NCI-H748 (cell line): ENCODE results near the gene EIF5.

ENCODE experiments used
- DNase-seq: peaks from one replicate; lab custom pipeline; 2025; ENCODE audit not compliant: unreplicated experiment; lab: John Stamatoyannopoulos, UW

EIF5 gene

DNA sequence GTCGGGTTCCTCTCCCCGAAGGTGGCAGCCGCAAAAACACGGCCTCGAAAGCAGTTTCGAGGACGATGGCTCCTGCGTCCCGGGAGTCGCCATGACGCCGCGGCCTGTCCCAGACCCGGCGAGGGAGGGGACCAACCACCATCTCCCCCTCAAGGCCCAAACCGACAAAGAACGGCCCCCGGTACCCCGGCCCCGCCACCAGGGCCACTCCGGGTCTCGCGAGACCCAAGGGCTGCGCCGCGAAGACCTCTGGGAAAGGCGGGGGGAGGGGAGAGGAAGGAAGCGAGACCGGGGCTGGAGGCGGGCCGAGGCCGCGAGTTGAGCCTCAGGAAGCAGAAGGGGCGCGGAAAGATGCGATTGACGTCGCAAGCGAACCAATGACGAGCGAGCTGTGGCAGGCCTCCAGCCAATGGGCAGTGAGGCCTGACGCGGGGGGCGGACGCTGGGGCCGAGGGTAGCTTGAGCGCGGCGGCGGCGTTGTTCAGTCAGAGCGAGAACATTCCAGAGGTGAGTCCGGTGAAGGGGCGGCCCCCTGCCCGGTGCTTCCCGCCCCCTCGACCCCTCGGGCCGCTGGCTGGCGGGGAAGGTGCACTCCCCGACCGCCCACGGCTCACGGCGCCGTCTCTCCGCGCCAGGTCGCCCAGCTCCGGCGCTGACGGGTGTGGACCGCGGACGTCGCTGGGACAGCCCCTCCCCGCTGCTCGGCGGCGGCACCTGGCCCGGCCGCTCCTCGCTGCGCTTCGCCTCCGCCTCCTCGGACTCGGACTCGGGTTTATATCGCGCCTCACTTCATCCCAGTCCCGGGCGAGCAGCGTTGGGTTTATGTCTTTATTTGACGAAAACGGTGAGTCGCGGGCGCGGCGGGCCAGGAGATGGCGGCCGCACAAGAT lies at the start of gene EIF5:
TSS of gene EIF5 (plus strand) at position 484 of the 890 bp plus-strand sequence. CDS start 1,624 bp downstream, outside the sequence.
- peak; percentile 99 for DNase-seq

GRCh38 chr14:103284574-103285467 lies 49.2 kb upstream of the EIF5 start:
- no peak for DNase-seq

DNA sequence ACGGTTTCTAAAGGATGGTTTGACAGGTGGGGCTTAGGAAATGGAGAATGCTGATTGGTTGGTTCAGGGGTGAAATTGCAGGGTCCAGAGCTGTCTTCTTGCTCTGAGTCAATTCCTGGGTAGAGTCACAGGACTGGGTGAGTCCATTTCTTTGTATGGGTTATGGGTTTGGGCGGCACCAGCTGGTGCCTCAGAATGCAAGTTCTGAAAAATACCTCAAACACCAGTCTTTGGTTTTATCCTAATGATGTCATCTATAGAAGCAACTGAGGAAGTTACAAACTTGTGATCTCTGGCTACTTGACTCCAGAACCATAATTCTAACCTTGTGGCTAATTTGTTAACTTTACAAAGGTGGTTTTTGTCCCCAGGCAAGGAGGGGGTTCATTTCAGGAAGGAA lies 47.6 kb upstream of the EIF5 start:
- no peak for DNase-seq

GRCh38 chr14:103286968-103287850 lies 46.8 kb upstream of the EIF5 start:
- DNase-seq, result no peak

DNA sequence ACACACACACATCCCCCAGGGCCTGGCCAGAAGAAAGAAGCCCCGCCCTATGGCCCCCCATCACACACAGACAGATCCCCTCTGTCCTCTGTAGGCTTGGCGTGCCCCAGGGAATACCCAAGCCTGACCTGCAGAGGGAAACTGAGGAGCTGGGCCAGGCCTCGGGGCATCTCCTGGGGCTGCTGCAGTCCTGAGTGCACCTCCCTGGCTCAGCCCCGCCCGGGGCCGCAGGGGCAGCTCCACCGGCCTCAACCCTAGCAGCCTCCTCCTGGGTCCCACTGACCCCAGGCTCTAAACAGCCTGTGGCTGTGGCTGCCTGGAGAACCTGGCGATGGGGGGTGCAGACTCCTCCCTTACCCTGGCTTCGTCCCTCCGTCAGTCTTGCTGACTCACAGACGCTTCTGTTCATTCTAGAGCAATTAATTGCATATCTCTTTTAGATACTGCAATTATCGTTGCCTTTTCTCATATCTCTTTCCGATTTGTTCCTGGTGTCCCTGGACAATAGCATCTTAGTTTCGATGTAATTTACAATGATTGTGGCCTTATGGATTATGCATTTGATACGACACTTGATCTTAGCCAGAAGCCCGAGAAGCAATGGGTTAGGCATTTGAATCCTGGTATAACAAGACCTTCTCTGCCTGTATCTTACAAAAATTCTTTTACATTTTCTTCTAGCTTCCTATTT lies 45.8 kb upstream of the EIF5 start:
- DNase-seq, result no peak

DNA sequence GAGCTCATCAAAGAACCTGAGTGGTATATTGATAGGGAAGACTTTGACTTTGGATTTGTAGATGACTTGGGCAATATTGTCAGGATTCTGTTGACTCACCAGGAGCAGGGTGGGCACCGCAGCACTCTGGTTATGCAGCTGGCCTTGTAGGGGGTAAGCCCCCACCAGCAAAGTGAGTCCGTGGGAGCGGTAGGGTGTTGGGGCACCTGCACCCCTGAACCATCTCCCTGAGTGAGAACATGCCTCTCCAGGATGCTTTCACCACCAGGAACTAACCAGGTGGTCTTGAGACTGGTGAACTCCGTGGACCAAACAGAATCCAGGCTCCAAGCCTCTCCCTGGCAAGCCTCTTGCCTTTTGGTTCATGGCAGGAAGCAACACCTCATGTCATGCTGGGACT lies 44.0 kb upstream of the EIF5 start:
- DNase-seq, result no peak

- DNase-seq, result no peak
These were observed 43.5 kb upstream of the EIF5 start for GRCh38 chr14:103290494-103290893.

GRCh38 chr14:103290961-103291360 lies 43.1 kb upstream of the EIF5 start:
- no peak for DNase-seq

DNA sequence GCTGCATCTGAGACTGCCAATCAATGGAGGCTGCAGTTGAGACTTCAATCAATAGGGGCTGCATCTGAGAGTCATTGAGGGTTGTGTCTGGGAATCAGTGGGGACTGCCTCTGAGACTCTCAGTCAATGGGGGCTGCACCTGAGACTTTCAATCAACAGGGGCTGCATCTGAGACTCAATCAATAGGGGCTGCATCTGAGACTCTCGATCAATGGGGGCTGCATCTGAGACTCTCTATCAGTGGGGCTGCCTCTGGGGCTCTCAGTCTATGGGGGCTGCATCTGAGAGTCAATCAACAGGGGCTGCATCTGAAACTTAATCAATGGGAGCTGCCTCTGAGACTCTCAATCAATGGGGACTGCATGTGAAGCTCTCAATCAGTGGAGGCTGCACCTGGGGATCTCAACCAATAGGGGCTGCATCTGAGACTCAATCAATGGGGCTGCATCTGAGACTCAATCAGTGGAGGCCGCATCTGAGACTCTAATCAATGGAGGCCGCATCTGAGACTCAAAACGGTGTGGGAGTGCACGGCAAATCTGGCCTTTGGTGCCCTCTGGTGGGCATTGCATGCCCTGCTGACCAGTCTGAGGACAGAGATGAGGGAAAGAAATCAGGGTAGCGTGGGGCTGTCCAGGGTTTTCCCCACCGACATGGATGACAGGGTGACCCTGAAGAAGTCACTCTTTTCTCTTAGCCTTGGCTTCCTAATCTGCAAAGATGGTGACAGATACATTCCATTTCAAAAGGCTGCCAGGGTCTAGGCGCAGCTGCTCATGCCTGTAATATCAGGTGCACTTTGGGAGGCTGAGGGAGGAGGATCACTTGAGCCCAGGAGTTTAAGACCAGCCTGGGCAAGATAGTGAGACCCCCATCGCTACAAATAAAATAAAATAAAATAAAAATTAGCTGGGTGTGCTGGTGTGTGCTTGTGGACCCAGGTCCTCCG lies 41.3 kb upstream of the EIF5 start:
- DNase-seq, result peak; percentile 78

GRCh38 chr14:103293465-103293864 lies 40.6 kb upstream of the EIF5 start:
- DNase-seq, result no peak

GRCh38 chr14:103294091-103294490 lies 39.9 kb upstream of the EIF5 start:
- DNase-seq, result no peak

- no peak for DNase-seq
These were observed 38.0 kb upstream of the EIF5 start for GRCh38 chr14:103296007-103296406.

DNA sequence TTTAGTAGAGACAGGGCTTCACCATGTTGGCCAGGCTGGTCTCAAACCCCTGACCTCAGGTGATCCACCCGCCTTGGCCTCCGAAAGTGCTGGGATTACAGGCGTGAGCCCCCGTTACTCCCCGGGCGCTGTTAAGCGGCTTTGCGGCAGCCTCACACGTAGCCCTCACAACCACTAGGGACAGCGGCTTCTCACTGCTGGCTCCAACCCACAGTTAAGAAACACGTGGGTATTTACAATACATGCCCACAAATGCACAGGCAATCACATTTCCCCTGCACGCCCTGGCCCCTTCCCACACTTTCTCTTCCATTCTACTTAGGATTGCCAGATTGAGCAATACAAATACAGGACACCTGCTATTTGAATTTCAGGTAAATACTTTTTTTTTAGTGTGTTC lies 37.0 kb upstream of the EIF5 start:
- peak; percentile 16 for DNase-seq

GRCh38 chr14:103298620-103299019 lies 35.4 kb upstream of the EIF5 start:
- no peak for DNase-seq

DNA sequence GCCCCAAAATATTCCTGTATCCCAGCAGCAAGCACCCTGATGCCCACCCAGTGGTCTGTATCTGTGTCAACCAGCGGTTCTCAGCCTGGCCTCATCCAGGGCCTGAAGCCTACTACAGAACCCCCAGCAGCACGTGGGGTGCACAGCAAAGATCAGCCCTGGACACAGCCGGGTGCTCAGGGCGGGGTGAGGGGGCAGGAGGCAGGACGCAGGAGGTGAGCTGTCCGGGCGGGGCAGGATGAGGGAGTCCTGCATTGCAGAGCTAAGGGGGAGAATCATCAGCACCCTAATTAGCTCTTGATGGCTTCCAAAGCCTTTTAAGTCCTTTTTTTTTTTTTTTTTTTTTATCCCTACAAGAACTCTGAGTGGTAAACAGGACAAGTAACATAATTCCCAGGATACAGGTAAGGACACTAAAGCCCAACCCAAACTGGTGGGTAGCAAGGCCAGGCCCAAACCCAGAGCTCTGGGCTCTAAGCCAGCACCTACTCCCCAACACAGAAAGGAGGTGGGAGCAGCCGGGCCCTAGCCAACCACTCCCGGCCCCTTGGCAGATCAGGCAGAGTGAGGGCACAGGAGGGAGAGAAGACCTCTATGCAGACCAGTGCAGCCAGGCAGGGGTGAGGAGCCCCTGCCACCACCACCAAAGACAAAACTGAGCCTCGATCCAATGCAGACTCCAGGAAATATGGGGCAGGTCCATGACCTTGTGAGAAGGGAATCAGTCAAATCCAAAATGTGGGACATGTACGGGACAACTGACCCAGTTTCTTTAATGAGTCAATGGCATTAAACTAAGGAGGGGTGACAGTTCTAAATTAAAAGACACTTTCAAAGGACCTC lies 32.3 kb upstream of the EIF5 start:
- no peak for DNase-seq

DNA sequence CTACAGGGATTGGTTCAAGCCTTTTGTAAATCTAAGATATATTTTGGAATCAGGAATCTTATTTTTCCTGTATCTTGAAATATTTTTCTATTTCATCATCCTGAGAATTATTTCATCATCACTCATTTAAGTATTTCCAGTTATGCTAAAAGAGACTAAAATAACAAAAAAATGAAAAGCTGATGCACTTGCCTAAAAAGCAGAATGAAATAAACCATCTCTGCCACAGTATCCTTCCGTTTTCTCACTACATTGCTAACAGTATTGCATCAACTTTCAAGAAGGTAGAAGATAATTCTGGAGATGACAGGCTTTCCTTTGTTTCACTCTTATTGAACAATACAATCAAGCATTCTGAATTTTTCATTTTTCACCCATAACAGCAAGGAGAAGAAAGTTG lies 31.1 kb upstream of the EIF5 start:
- DNase-seq, result no peak

DNA sequence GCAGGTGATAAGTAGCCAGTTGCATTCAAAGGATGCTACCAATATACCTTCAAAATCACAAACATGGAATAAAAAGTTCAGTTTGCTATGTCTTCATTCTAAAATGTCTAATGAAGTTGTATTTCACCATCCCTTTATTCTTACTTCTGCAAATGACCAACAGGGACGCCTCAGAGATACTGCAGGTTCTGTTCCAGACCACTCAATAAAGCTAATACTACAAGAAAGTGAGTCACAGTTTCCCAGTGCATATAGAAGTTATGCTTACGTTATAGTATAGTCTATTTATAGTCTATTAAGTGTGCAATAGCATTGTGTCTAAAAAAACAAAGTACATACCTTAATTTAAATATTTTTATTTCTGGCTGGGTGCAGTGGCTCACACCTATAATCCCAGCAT lies 29.3 kb upstream of the EIF5 start:
- DNase-seq, result no peak
